Calu3 (cell line): ENCODE measurements around the gene LPAR1. TPM values are rescaled to one million over a fixed set of nuclear protein-coding genes. Genes with fewer than 3 reads are reported as not detected.

Source experiments
- BruUV-seq: library from RNA; stranded (reverse); fragments of 400-500 nt; replicated peaks from 2 replicates; lab custom pipeline; 2021; lab: Mats Ljungman, UMichigan
- CTCF ChIA-PET: fragments of 300-600 bp; sonication (Branson Sonifier 250); formaldehyde crosslinking; loops from one replicate; lab custom pipeline; 2022; ENCODE audit warnings: antibody characterized with exemption; lab: Charles Lee
- DNase-seq: peaks from one replicate; pipeline ENCODE4 v3.0.0; 2022
- H3K27ac Mint-ChIP-seq: one replicate; pipeline ENCODE4 v1.8.0; 2022; ENCODE audit warnings: mixed read lengths; ENCODE audit not compliant: unreplicated experiment
- H3K27me3 Mint-ChIP-seq: one replicate; pipeline ENCODE4 v1.8.0; 2022; ENCODE audit warnings: mixed read lengths; ENCODE audit not compliant: unreplicated experiment
- H3K36me3 Mint-ChIP-seq: one replicate; pipeline ENCODE4 v1.8.0; 2022; ENCODE audit warnings: mild to moderate bottlenecking, moderate library complexity, mixed read lengths; ENCODE audit not compliant: insufficient read depth, unreplicated experiment
- H3K4me1 Mint-ChIP-seq: one replicate; pipeline ENCODE4 v1.8.0; 2022; ENCODE audit warnings: mild to moderate bottlenecking, low read depth, mixed read lengths; ENCODE audit not compliant: unreplicated experiment
- H3K4me3 Mint-ChIP-seq: one replicate; pipeline ENCODE4 v1.8.0; 2022; ENCODE audit warnings: mild to moderate bottlenecking, low read depth, moderate library complexity, mixed read lengths; ENCODE audit not compliant: unreplicated experiment
- H3K9me3 Mint-ChIP-seq: one replicate; pipeline ENCODE4 v1.8.0; 2022; ENCODE audit warnings: low read depth, mixed read lengths; ENCODE audit not compliant: unreplicated experiment
- intact Hi-C: fragments of 100-400 bp; cut with micrococcal nuclease; formaldehyde crosslinking; loops from one replicate; pipeline ENCODE4 v1.10.0; 2022; ENCODE audit not compliant: unreplicated experiment
- total RNA-seq: library from RNA; stranded (reverse); gene quantifications from 2 replicates; pipeline ENCODE4 v1.2.3, GENCODE V29; 2022
- TF ChIP-seq, protein P1 (sequence below): fragments of 200-600 bp; IDR thresholded peaks from one replicate; pipeline ENCODE4 v1.8.0; 2022; ENCODE audit warnings: antibody characterized with exemption; ENCODE audit not compliant: unreplicated experiment

The LPAR1 gene
- total RNA-seq, 1 experiment from 2014 or later, result 6.3 TPM

DNA sequence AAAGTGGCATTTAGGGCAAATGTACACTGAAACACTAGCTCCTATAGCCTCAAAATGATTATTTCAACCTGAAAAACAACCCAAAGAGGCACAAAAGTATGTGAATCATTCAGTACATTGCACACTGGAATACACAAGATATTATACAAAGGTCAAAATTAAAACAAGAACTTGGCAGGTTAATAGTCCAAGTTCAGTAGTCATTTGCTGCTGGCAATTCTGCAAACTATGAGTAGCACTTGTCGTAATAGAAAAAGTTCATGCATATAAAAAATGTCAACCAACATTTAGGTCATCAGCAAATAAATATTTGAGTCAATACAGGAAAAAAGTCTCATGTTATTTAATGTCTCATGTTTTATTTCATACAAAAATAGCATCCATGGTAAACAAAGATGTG is 98.7 kb downstream of the LPAR1 start:
- Mint-ChIP-seq H3K27ac (no peak overlapping the region), H3K9me3 (peaks cover under 1% of the 10 kb centered on the region), H3K36me3 (no peaks in the 10 kb centered on the region), H3K4me3 (no peak overlapping the region), H3K4me1 (no peaks in the 10 kb centered on the region), H3K27me3 (no peaks in the 10 kb centered on the region)
- TF ChIP-seq, protein P1, sequence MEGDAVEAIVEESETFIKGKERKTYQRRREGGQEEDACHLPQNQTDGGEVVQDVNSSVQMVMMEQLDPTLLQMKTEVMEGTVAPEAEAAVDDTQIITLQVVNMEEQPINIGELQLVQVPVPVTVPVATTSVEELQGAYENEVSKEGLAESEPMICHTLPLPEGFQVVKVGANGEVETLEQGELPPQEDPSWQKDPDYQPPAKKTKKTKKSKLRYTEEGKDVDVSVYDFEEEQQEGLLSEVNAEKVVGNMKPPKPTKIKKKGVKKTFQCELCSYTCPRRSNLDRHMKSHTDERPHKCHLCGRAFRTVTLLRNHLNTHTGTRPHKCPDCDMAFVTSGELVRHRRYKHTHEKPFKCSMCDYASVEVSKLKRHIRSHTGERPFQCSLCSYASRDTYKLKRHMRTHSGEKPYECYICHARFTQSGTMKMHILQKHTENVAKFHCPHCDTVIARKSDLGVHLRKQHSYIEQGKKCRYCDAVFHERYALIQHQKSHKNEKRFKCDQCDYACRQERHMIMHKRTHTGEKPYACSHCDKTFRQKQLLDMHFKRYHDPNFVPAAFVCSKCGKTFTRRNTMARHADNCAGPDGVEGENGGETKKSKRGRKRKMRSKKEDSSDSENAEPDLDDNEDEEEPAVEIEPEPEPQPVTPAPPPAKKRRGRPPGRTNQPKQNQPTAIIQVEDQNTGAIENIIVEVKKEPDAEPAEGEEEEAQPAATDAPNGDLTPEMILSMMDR, result no peak
- CTCF ChIA-PET, result no interaction called here
- intact Hi-C loops, result no loop called here
- no TSS peak for BruUV-seq
- no peak for DNase-seq

GRCh38 chr9:110939047-110939446 is 99.2 kb downstream of the LPAR1 start:
- intact Hi-C loops, result no loop called here
- Mint-ChIP-seq H3K4me1 (no peaks in the 10 kb centered on the region), H3K9me3 (peaks cover 2% of the 10 kb centered on the region), H3K36me3 (no peaks in the 10 kb centered on the region), H3K4me3 (no peak overlapping the region), H3K27ac (no peak overlapping the region), H3K27me3 (no peaks in the 10 kb centered on the region)
- DNase-seq, result no peak
- TF ChIP-seq, protein P1, result no peak
- CTCF ChIA-PET, result no interaction called here
- BruUV-seq, result no TSS peak

DNA sequence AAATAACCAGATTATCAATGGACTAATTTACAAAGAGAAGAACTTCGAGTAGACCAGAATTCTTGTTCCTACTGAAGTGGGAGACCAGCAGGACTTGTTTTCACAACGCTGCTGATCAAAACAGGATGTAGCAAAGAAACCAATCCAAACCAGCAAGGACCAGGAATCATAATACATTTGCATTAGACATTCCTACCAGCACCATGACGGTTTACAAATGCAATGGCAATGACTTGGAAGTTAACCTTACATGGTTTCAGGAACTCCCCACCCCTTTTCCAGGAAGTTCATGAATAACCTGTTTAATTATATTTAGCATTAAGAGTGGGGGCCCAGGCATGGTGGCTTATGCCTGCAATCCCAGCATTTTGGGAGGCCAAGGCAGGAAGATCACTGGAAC is 100.0 kb downstream of the LPAR1 start:
- CTCF ChIA-PET, result no interaction called here
- no TSS peak for BruUV-seq
- H3K27ac Mint-ChIP-seq, result no peak overlapping the region
- no peaks in the 10 kb centered on the region for H3K4me1 Mint-ChIP-seq
- intact Hi-C loops, result no loop called here
- DNase-seq, result no peak
- no peaks in the 10 kb centered on the region for H3K36me3 Mint-ChIP-seq
- H3K27me3 Mint-ChIP-seq, result no peaks in the 10 kb centered on the region
- TF ChIP-seq, protein P1, result no peak
- peaks cover 2% of the 10 kb centered on the region for H3K9me3 Mint-ChIP-seq
- no peak overlapping the region for H3K4me3 Mint-ChIP-seq

GRCh38 chr9:110936719-110937452 is 101.4 kb downstream of the LPAR1 start:
- BruUV-seq, result no TSS peak
- H3K4me3 Mint-ChIP-seq, result no peak overlapping the region
- no peak overlapping the region for H3K27ac Mint-ChIP-seq
- H3K27me3 Mint-ChIP-seq, result no peaks in the 10 kb centered on the region
- intact Hi-C loops, result no loop called here
- no peaks in the 10 kb centered on the region for H3K36me3 Mint-ChIP-seq
- no peaks in the 10 kb centered on the region for H3K4me1 Mint-ChIP-seq
- DNase-seq, result no peak
- CTCF ChIA-PET, result no interaction called here
- peaks cover 2% of the 10 kb centered on the region for H3K9me3 Mint-ChIP-seq
- TF ChIP-seq, protein P1, result no peak
